ENCODE data around the gene JMJD8.
"Not testable (repeated sequence)": the region's sequence is repeated elsewhere in the genome, so short reads cannot be mapped to it uniquely, and the experiment has no call there.

Gene JMJD8

GRCh38 chr16:722835-723633 is 38.9 kb upstream of the JMJD8 start:
- DNase-seq (ENCODE audit: insufficient read length, low spot score) (no peak), FAIRE-seq (no peak)

DNA sequence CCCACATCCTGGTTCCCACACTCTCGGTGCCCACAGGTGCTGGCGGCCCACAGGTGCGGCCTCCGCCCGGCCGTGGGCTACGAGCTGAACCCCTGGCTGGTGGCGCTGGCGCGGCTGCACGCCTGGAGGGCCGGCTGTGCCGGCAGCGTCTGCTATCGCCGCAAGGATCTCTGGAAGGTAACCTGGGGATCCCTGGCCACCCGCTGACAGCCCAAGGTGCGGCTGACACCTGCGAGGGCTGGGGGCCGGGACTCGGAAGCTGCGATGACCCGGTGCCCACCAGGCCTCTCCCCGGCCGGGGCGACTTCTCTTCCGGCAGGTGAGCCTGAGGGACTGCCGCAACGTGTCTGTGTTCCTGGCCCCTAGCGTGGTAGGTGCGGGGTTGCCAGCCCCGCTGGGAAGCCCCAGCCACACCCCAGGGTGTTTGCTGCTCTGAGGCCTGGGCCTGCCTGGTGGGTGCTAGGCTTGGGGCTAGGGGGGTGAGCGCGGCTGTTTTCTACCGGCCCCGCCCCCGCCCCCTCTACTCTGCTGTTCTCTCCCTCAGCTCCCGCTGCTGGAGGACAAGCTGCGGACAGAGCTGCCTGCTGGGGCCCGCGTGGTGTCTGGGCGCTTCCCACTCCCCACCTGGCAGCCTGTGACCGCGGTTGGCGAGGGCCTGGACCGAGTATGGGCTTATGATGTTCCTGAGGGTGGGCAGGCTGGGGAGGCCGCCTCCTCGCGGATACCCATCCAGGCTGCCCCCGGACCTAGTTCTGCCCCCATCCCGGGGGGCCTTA is 37.8 kb upstream of the JMJD8 start:
- FAIRE-seq (no peak), DNase-seq (ENCODE audit: insufficient read length, low spot score) (no peak)

DNA sequence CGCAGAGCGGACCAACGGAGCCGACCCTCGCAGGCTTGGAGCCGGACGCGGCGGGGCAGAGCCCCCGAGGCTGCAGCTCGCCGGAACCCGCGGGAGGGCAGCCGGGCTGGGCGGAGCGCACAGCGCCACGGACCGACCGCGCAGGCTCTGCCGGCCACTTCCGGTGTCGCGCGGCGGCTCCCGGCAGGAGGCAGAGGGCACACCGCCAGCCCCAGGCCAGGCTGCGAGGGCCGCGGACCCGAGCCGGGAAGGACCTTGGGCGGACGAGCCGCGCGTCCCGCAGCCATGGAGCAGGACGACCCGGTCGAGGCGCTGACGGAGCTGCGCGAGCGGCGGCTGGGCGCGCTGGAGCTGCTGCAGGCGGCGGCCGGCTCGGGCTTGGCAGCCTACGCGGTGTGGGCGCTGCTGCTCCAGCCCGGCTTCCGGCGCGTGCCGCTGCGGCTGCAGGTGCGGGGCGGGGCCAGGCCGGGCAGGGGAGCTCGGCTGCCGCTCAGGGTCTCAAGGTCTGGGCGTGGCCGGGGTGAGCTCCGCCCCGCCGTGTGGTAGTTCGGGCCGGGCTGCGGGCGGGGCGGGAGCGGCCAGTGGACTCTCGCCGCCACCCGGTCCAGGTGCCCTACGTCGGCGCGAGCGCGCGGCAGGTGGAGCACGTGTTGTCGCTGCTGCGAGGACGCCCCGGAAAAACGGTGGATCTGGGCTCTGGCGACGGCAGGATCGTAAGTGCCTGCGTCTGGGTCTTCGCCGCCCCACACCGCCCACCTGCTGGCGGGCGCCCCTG is 37.0 kb upstream of the JMJD8 start, which contains the start of gene ANTKMT:
TSS of gene ANTKMT (plus strand) at position 157 of the 775 bp plus-strand sequence. CDS start at position 286, 129 bp downstream.
- FAIRE-seq (peak; percentile 93), DNase-seq (ENCODE audit: insufficient read length, low spot score) (peak; percentile 99)

DNA sequence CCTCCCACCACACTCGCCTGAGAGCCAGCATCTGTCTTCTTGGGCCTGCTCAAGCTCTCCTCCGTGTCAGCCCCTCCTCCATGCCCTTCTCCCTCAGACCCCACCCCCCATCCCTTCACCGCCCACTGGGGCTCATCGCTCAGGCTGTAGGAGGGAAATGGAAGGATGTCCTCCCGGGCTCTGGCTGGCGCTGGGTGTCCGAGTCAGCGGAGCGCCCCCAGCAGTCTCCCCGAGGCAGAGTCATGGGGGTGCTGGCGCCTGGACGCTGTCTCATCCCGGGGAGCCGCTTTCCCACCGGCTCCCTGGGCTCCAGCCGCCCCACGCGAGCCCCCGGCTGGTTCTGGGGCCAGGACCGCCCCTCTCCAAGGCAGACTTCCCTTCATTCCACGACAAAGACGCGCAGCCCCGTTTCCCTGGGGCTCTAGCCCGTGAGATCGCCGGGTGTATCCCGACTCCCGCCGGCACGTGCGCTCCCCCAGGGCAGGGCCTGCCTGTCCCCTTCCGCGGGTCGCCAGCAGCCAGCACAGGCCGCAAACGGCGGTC is 36.4 kb upstream of the JMJD8 start:
- DNase-seq (ENCODE audit: insufficient read length, low spot score) (peak; percentile 79), FAIRE-seq (peak; percentile 96)

DNA sequence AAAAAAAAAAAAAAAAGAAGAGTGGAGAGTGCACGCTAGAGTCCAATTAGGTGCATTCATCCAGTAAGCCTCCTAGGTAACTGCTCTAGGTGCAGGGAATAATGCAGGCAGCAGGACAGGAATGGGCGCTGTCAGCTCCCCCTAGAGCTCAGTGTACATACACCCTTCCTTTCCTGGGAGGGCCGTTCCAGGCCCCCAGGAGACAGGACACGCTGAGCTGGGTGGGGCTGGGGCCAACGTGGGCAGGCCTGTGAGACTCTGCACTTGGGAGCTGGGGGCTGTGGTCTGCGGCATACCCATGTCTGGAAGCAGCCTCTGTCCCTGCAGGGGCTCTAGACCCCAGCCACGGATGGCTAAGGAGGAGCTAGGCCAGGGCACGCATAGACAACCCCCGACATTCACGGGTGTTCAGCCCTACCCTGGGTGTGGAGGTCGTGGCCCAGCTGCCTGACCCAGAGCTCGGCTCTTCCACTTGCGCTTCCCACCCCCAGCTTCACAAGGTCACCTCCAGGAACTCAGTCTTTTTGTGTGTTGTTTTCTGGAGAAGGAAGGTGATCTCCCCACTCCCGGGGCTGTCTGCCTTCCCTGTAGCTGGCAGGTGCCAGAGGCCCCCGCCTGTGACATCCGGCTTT is 35.8 kb upstream of the JMJD8 start:
- DNase-seq (ENCODE audit: insufficient read length, low spot score) = no peak
- no peak for FAIRE-seq

DNA sequence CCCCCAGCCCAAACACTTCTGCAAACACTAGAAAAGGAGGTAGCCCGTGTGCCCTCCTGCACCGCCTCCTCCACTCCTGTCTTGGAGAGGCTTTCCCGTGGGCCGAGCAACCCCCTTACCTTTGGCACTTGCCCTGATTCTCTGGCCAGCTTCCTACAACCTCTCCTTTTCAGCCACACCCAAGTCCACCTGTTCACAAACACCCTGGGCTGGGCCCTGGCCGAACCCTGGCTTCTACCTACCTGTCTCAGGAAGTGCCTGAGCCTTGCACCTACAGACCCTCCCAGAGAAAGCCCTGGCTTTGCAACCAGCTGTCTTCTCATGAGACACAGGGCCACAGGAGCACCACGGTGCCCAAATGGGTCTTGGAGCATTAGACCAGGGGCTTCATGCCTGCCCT is 34.8 kb upstream of the JMJD8 start:
- DNase-seq (ENCODE audit: insufficient read length, low spot score) = no peak
- FAIRE-seq = no peak

GRCh38 chr16:718389-718788 is 34.3 kb upstream of the JMJD8 start:
- no peak for DNase-seq (ENCODE audit: insufficient read length, low spot score)
- no peak for FAIRE-seq

GRCh38 chr16:717450-718245 is 33.5 kb upstream of the JMJD8 start:
- no peak for FAIRE-seq
- no peak for DNase-seq (ENCODE audit: insufficient read length, low spot score)

GRCh38 chr16:716768-717325 is 32.7 kb upstream of the JMJD8 start:
- no peak for DNase-seq (ENCODE audit: insufficient read length, low spot score)
- FAIRE-seq = no peak

DNA sequence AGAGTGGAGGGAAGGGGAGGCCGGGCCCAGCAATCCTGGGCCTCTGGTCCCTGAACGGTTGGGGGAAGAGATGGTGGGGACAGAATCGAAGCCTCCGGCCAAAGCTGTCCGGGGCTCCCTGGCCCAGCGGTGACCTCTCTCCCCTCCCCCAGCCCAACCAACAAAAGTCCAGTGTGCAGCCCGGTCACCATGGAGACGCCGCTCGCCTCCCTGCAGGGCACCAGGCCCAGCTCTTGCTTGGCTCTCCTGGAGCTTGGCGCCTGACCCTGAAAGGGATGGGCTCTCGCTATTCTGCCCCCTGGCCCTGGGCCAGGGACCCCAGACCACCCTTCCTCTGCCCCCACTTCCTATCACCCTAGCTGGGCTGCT is 32.0 kb upstream of the JMJD8 start:
- DNase-seq (ENCODE audit: insufficient read length, low spot score) = no peak

DNA sequence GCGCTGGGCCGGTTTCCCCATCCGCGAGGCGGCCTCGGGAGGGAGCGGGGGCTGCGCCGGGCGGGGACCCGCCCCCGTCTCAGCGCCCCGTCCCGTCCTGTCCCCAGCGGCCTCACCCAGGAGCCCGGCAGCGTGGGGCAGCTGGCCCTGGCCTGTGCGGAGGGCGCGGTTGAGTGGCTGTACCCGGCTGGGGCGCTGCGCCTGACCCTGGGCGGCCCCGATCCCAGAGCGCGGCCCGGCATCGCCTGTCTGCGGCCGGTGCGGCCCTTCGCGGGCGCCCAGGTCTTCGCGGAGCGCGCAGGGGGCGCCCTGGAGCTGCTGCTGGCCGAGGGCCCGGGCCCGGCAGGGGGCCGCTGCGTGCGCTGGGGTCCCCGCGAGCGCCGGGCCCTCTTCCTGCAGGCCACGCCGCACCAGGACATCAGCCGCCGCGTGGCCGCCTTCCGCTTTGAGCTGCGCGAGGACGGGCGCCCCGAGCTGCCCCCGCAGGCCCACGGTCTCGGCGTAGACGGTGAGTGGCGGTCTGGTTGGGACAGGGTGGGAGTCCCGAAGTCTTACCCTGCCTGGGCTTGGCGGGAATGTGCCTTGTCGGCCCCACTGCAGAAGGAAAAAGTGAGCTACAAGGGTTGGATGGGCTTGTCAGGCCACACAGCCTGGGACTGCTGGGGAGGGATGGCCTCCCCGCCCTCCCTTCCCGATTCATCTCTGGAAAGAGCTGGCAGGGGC is 31.5 kb upstream of the JMJD8 start:
- no peak for FAIRE-seq
- DNase-seq (ENCODE audit: insufficient read length, low spot score) = no peak

More for the DNA sequence above, 32.0 kb upstream of the JMJD8 start:
- FAIRE-seq = no peak

DNA sequence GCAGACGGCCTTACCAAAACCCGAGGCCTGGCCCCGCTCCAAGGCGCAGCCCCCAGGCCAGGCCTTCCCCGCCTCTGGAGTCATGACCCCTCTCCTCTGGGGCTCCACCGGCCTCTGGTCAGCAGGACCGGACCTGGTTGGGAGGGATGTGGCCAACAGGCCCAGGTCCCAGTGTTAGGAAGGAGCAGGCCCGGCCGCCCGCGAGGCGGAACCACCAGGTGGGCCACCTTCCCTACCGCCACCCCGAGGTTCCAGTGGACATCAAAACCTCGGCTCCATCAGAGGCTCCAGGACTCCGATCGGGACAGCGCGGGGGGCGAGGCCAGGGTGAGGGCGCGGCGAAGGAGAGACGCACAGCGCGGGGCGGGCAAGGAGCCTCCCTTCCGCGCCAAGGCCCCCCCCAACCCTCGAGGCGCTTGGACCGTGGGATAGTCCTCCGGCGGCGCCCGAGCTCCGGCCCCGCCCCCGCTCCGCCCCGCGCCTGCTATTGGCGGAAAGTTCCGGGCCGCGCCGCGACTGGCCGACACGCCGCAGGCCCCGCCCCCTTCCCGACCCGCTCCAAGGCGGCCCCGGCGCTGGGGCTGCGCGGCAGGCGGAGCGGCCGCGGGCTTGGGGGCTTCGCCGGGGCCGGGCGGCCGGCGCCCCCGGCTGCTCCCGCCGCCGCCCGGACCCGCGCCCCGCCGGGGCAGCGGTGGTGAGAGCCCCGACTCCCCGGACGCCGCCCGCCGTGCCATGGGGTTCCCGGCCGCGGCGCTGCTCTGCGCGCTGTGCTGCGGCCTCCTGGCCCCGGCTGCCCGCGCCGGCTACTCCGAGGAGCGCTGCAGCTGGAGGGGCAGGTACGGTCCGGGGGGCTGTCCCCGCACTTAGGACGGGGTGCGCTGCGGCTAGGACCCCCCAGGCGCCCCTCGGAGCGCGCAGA is 30.7 kb upstream of the JMJD8 start, which contains the start of gene METRN:
TSS of gene METRN (plus strand) at position 561 of the 919 bp plus-strand sequence. CDS start at position 733, 172 bp downstream.
- peak; percentile 99 for DNase-seq (ENCODE audit: insufficient read length, low spot score)
- FAIRE-seq = peak; percentile 84

- no peak for DNase-seq (ENCODE audit: insufficient read length, low spot score)
- no peak for FAIRE-seq
Observed at GRCh38 chr16:714079-714478, 29.9 kb upstream of the JMJD8 start.

- not testable (repeated sequence) for FAIRE-seq
Observed at GRCh38 chr16:712740-713250, 28.7 kb upstream of the JMJD8 start.

DNA sequence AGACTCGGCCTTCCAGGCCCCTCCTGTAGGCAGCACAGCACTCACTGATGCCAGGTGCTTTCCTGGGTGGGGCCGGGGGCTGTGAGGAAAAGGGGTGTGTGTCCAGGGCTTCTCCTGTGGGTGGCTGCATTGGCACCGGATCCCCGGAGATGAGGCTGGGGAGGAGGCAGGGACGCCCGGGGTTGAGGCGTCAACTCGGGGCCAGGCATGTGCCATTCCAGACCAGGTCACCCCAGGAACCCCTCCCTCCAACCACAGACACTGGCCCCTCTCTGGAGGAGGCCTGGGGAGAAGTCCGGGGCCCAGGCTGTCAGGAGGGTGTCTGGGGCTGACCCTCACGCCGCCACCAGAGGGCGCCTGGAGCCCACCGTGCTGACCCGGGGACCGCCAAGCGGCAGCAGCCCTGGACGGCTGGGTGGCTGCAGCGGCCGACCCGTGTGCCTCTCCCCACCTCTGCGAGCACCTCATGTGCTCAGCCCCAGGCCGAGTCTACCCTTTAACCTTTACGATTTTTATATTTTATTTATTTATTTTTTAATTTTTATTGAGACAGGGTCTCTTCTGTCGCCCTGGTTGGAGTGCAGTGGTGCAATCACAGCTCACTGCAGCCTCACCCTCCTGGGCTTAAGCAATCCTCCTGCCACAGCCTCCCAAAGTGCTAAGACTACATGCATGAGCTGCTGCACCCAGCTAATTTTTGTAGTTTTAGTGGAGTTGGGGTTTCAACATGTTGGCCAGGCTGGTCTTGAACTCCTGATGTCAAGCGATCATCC is 27.6 kb upstream of the JMJD8 start:
- DNase-seq (ENCODE audit: insufficient read length, low spot score) (peak; percentile 98), FAIRE-seq (no peak)

More at GRCh38 chr16:712740-713250, 28.7 kb upstream of the JMJD8 start:
- DNase-seq (ENCODE audit: insufficient read length, low spot score) = not testable (repeated sequence)

DNA sequence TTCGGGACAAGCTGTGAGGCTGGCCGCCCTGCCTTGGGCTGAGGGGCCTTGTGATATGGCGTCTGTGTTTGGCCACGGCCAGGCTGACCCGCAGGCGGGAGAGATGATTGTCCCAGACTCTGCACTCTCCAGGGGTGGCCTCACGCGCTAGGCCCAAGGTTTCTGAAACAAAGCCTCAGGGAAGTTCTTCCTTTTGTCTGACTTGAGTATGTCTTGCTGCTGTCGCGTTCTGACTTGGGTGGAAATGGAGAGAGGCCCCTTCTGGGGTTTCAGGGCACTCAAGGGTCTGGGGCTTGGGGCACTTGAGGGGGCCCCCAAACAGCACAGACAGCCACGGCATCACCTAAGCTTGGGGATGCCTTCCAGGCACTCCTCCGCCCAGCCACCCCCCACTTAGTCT is 26.9 kb upstream of the JMJD8 start:
- no peak for DNase-seq (ENCODE audit: insufficient read length, low spot score)
- no peak for FAIRE-seq
